Ishikawa (cell line): ENCODE data around the gene GATAD2A.

Experiments used
- RAD21 ChIP-seq: IDR thresholded peaks from 2 replicates; pipeline ENCODE4 v1.6.1; 2012; ENCODE audit warnings: low read depth
- TAF1 ChIP-seq: IDR thresholded peaks from 2 replicates; pipeline ENCODE4 v1.6.1; 2012; ENCODE audit warnings: low read depth, mild to moderate bottlenecking
- USF1 ChIP-seq: IDR thresholded peaks from 2 replicates; pipeline ENCODE4 v1.6.1; 2012

GRCh38 chr19:19547674-19548336 is 142.3 kb downstream of the GATAD2A start:
- TF ChIP-seq TAF1 (no peak), RAD21 (no peak), USF1 (no peak)
